WTC11 (cell line): ENCODE data around the gene KLF13. TPM values are rescaled to one million over a fixed set of nuclear protein-coding genes. Genes with fewer than 3 reads are reported as not detected.
A peak's percentile ranks its signal among the peaks of the same experiment; 100 is the strongest.

Source experiments
- ATAC-seq: fragments of 200-7000 bp; cut with Tn5 transposase; 2 replicates; pipeline ENCODE4 v1.10.0; 2021; ENCODE audit warnings: mild to moderate bottlenecking, moderate library complexity
- CTCF ChIA-PET: fragments of 300-600 bp; sonication (Branson Sonifier 250); formaldehyde crosslinking; loops from one replicate; lab custom pipeline; 2021; ENCODE audit warnings: antibody characterized with exemption; lab: Charles Lee
- POLR2A ChIA-PET: fragments of 350-600 bp; sonication (Branson Sonifier 250); formaldehyde crosslinking; loops from one replicate; lab custom pipeline; 2021; ENCODE audit warnings: antibody characterized with exemption; lab: Charles Lee
- DNase-seq: peaks from one replicate; pipeline ENCODE4 v3.0.0; 2021; ENCODE audit warnings: low spot score
- H3K27ac Mint-ChIP-seq: 2 replicates; pipeline ENCODE4 v1.8.0; 2021; ENCODE audit warnings: mixed read lengths
- H3K27me3 Mint-ChIP-seq: 2 replicates; pipeline ENCODE4 v1.8.0; 2021; ENCODE audit warnings: low read depth, mild to moderate bottlenecking, moderate library complexity, mixed read lengths
- H3K36me3 Mint-ChIP-seq: 2 replicates; pipeline ENCODE4 v1.8.0; 2021; ENCODE audit warnings: mixed read lengths
- H3K4me1 Mint-ChIP-seq: 2 replicates; pipeline ENCODE4 v1.8.0; 2022; ENCODE audit warnings: mixed read lengths
- H3K4me3 Mint-ChIP-seq: 2 replicates; pipeline ENCODE4 v1.8.0; 2021; ENCODE audit warnings: mild to moderate bottlenecking, moderate library complexity, mixed read lengths
- H3K9me3 Mint-ChIP-seq: 2 replicates; pipeline ENCODE4 v1.8.0; 2021; ENCODE audit warnings: mixed read lengths
- FOXJ3 ChIP-seq: sonication (generic); formaldehyde crosslinking; IDR thresholded peaks from 2 replicates; pipeline ENCODE4 v1.9.0; 2021; ENCODE audit warnings: missing genetic modification reagents, mild to moderate bottlenecking, borderline replicate concordance
- GRHL2 ChIP-seq: fragments of 250-450 bp; sonication (Bioruptor Pico); IDR thresholded peaks from 2 replicates; pipeline ENCODE4 v1.8.0; 2022; ENCODE audit warnings: mild to moderate bottlenecking, moderate library complexity; ENCODE audit not compliant: insufficient replicate concordance, severe bottlenecking
- MXD4 ChIP-seq: fragments of 250-450 bp; sonication (Bioruptor Pico); IDR thresholded peaks from 2 replicates; pipeline ENCODE4 v1.8.0; 2021; ENCODE audit warnings: mild to moderate bottlenecking, moderate library complexity, borderline replicate concordance
- NFYB ChIP-seq: sonication (generic); formaldehyde crosslinking; conservative IDR thresholded peaks from 2 replicates; pipeline ENCODE4 v1.8.0; 2022; ENCODE audit warnings: low read depth, missing genetic modification reagents
- RORB ChIP-seq: fragments of 250-450 bp; sonication (Bioruptor Pico); IDR thresholded peaks from 2 replicates; pipeline ENCODE4 v1.9.0; 2021; ENCODE audit warnings: mild to moderate bottlenecking
- SP1 ChIP-seq: sonication (generic); formaldehyde crosslinking; conservative IDR thresholded peaks from 2 replicates; pipeline ENCODE4 v1.8.1; 2022; ENCODE audit warnings: missing genetic modification reagents
- ZNF232 ChIP-seq: sonication (generic); formaldehyde crosslinking; IDR thresholded peaks from 2 replicates; pipeline ENCODE4 v1.8.0; 2022; ENCODE audit warnings: mild to moderate bottlenecking, missing genetic modification reagents
- ZNF317 ChIP-seq: sonication (generic); formaldehyde crosslinking; IDR thresholded peaks from 2 replicates; pipeline ENCODE4 v1.8.1; 2023; ENCODE audit warnings: low read depth, mild to moderate bottlenecking, moderate library complexity, missing genetic modification reagents, borderline replicate concordance
- total RNA-seq: library from RNA; stranded (reverse); gene quantifications from 3 replicates; pipeline ENCODE4 v1.2.3, GENCODE V29; 2021
- TF ChIP-seq, protein P1 (sequence below): fragments of 250-450 bp; sonication (Bioruptor Pico); IDR thresholded peaks from 2 replicates; pipeline ENCODE4 v1.9.0; 2021; ENCODE audit warnings: mild to moderate bottlenecking
- TF ChIP-seq, protein P2 (sequence below): sonication (generic); formaldehyde crosslinking; IDR thresholded peaks from 2 replicates; pipeline ENCODE4 v1.8.0; 2022; ENCODE audit warnings: missing genetic modification reagents
- TF ChIP-seq, protein P3 (sequence below): sonication (generic); formaldehyde crosslinking; IDR thresholded peaks from 2 replicates; pipeline ENCODE4 v1.8.0; 2023; ENCODE audit warnings: mild to moderate bottlenecking, missing genetic modification reagents
- TF ChIP-seq, protein P4 (sequence below): sonication (generic); formaldehyde crosslinking; IDR thresholded peaks from 2 replicates; pipeline ENCODE4 v1.8.1; 2022; ENCODE audit warnings: low read depth, mild to moderate bottlenecking, moderate library complexity, missing genetic modification reagents, borderline replicate concordance
- TF ChIP-seq, protein P5 (sequence below): fragments of 250-450 bp; sonication (Bioruptor Pico); IDR thresholded peaks from 2 replicates; pipeline ENCODE4 v1.9.0; 2021; ENCODE audit warnings: mild to moderate bottlenecking, borderline replicate concordance

KLF13 gene
- total RNA-seq, 1 experiment from 2014 or later: 38.1 TPM

DNA sequence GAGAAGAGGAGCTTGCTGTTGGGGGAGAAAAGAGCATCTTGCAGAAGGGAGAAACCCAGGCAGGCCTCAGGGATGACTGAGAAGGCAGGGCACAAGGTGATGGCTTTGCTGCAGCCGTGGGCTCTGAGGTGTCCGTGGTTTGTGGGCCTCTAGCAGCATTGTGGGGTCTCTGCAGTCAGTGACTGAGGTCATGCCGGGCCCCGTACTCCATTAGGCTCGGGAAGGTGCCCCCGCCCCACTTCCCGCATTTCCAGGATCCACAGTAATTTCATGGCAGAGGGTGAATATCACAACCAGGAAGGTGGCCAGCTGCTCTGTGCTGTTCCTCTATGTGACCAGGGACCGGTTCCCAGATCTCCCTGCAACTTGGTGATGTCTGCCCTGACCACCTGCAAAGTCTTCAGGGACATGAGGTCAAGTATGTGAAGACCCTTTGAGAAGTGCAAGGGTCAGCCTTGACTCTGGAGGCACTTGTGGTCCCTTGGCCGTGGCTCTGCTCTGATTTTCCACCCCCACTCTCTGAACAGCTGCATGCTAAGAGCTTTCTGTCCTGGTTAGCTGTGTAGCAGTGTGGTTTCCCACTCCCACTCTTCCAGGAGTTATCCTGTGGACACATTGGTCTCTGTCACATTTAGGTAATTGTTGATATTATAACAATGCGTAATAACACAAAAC is 3.6 kb downstream of the KLF13 start:
- Mint-ChIP-seq H3K36me3 (no peaks in the 10 kb centered on the region), H3K4me3 (peak overlapping the region; percentile 36), H3K27ac (no peak overlapping the region), H3K27me3 (peaks cover under 1% of the 10 kb centered on the region; the same call in 1 of the 2 replicates), H3K4me1 (peaks cover 54% of the 10 kb centered on the region), H3K9me3 (no peaks in the 10 kb centered on the region)
- ATAC-seq: no peak
- CTCF ChIA-PET: no interaction called here
- DNase-seq: no peak
- POLR2A ChIA-PET: interaction anchor here (1.0 kb wide), 1 partner anchor 62 kb away, joined by 3 read pairs; no protein-coding TSS in a partner anchor
- TF ChIP-seq RORB: no peak
- no peak for TF ChIP-seq FOXJ3 (CRISPR knock-in tag)
- TF ChIP-seq SP1 (CRISPR knock-in tag): no peak
- TF ChIP-seq ZNF232 (CRISPR knock-in tag): no peak
- TF ChIP-seq, protein P1, sequence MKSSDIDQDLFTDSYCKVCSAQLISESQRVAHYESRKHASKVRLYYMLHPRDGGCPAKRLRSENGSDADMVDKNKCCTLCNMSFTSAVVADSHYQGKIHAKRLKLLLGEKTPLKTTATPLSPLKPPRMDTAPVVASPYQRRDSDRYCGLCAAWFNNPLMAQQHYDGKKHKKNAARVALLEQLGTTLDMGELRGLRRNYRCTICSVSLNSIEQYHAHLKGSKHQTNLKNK: no peak
- no peak for TF ChIP-seq NFYB (CRISPR knock-in tag)
- no peak for TF ChIP-seq MXD4 (CRISPR knock-in tag)
- no peak for TF ChIP-seq ZNF317 (CRISPR knock-in tag)

DNA sequence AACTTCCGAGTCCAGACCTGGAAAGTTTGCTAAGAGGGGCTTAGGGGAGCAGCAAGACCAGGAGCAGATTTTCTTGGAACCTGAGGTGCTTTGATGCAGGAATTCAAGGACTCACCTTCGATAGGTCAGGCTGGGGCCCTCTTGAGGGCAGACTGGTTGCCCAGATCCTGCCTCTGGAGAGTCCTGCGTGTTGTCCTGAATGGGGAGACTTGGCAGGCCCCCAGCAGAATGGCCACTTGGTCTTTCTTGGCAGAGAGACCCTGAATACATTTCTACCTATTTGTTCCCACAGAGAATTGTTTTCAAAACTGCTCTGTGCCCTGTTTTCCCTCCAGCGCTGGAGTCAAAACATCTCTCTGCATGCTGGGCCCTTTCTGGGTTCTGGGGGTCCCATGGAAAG is 4.2 kb downstream of the KLF13 start:
- no peak for ATAC-seq
- peak overlapping the region; percentile 36 for H3K4me3 Mint-ChIP-seq
- CTCF ChIA-PET: no interaction called here
- H3K4me1 Mint-ChIP-seq: peaks cover 56% of the 10 kb centered on the region
- TF ChIP-seq, protein P2, sequence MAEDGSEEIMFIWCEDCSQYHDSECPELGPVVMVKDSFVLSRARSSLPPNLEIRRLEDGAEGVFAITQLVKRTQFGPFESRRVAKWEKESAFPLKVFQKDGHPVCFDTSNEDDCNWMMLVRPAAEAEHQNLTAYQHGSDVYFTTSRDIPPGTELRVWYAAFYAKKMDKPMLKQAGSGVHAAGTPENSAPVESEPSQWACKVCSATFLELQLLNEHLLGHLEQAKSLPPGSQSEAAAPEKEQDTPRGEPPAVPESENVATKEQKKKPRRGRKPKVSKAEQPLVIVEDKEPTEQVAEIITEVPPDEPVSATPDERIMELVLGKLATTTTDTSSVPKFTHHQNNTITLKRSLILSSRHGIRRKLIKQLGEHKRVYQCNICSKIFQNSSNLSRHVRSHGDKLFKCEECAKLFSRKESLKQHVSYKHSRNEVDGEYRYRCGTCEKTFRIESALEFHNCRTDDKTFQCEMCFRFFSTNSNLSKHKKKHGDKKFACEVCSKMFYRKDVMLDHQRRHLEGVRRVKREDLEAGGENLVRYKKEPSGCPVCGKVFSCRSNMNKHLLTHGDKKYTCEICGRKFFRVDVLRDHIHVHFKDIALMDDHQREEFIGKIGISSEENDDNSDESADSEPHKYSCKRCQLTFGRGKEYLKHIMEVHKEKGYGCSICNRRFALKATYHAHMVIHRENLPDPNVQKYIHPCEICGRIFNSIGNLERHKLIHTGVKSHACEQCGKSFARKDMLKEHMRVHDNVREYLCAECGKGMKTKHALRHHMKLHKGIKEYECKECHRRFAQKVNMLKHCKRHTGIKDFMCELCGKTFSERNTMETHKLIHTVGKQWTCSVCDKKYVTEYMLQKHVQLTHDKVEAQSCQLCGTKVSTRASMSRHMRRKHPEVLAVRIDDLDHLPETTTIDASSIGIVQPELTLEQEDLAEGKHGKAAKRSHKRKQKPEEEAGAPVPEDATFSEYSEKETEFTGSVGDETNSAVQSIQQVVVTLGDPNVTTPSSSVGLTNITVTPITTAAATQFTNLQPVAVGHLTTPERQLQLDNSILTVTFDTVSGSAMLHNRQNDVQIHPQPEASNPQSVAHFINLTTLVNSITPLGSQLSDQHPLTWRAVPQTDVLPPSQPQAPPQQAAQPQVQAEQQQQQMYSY (CRISPR knock-in tag): peak; percentile 66
- no peak for TF ChIP-seq SP1 (CRISPR knock-in tag)
- TF ChIP-seq, protein P3, sequence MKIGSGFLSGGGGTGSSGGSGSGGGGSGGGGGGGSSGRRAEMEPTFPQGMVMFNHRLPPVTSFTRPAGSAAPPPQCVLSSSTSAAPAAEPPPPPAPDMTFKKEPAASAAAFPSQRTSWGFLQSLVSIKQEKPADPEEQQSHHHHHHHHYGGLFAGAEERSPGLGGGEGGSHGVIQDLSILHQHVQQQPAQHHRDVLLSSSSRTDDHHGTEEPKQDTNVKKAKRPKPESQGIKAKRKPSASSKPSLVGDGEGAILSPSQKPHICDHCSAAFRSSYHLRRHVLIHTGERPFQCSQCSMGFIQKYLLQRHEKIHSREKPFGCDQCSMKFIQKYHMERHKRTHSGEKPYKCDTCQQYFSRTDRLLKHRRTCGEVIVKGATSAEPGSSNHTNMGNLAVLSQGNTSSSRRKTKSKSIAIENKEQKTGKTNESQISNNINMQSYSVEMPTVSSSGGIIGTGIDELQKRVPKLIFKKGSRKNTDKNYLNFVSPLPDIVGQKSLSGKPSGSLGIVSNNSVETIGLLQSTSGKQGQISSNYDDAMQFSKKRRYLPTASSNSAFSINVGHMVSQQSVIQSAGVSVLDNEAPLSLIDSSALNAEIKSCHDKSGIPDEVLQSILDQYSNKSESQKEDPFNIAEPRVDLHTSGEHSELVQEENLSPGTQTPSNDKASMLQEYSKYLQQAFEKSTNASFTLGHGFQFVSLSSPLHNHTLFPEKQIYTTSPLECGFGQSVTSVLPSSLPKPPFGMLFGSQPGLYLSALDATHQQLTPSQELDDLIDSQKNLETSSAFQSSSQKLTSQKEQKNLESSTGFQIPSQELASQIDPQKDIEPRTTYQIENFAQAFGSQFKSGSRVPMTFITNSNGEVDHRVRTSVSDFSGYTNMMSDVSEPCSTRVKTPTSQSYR (CRISPR knock-in tag): no peak
- TF ChIP-seq, protein P4, sequence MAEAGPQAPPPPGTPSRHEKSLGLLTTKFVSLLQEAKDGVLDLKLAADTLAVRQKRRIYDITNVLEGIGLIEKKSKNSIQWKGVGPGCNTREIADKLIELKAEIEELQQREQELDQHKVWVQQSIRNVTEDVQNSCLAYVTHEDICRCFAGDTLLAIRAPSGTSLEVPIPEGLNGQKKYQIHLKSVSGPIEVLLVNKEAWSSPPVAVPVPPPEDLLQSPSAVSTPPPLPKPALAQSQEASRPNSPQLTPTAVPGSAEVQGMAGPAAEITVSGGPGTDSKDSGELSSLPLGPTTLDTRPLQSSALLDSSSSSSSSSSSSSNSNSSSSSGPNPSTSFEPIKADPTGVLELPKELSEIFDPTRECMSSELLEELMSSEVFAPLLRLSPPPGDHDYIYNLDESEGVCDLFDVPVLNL (CRISPR knock-in tag): no peak
- H3K9me3 Mint-ChIP-seq: no peaks in the 10 kb centered on the region
- no peaks in the 10 kb centered on the region for H3K36me3 Mint-ChIP-seq
- H3K27me3 Mint-ChIP-seq: no peaks in the 10 kb centered on the region
- DNase-seq: no peak
- H3K27ac Mint-ChIP-seq: no peak overlapping the region
- POLR2A ChIA-PET: interaction anchor here (1.0 kb wide), 1 partner anchor 62 kb away, joined by 3 read pairs; no protein-coding TSS in a partner anchor

DNA sequence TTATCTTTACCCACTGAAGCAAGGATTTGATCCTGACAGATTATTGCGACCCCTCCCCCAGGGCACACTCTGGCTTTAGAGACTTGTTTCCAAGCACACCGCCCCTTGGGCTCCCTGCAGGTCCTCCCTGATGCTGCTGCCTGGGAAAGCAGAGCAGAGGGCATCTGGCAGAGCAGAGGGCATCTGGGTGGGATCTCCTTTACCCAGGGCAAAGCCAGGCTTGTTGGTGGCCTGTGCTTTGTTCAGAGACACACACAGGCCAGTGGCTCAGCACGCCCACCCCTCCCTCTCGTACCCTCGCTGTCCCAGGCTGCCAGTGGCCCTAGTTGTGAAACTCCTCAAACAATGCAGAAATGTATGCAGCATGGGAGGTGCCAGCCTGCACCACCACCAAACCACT is 4.8 kb downstream of the KLF13 start:
- peaks cover 60% of the 10 kb centered on the region for H3K4me1 Mint-ChIP-seq
- CTCF ChIA-PET: interaction anchor here (1.2 kb wide), 1 partner anchor 104 kb away, joined by 4 read pairs; no protein-coding TSS in a partner anchor
- no peaks in the 10 kb centered on the region for H3K27me3 Mint-ChIP-seq
- H3K9me3 Mint-ChIP-seq: no peaks in the 10 kb centered on the region
- POLR2A ChIA-PET: no interaction called here
- H3K4me3 Mint-ChIP-seq: no peak overlapping the region
- no peaks in the 10 kb centered on the region for H3K36me3 Mint-ChIP-seq
- DNase-seq (no peak), ATAC-seq (no peak)
- 0 out of 2 replicates have a peak overlapping the region, but pooled peaks have one; percentile 45 for H3K27ac Mint-ChIP-seq
- TF ChIP-seq GRHL2: no peak
- TF ChIP-seq, protein P5, sequence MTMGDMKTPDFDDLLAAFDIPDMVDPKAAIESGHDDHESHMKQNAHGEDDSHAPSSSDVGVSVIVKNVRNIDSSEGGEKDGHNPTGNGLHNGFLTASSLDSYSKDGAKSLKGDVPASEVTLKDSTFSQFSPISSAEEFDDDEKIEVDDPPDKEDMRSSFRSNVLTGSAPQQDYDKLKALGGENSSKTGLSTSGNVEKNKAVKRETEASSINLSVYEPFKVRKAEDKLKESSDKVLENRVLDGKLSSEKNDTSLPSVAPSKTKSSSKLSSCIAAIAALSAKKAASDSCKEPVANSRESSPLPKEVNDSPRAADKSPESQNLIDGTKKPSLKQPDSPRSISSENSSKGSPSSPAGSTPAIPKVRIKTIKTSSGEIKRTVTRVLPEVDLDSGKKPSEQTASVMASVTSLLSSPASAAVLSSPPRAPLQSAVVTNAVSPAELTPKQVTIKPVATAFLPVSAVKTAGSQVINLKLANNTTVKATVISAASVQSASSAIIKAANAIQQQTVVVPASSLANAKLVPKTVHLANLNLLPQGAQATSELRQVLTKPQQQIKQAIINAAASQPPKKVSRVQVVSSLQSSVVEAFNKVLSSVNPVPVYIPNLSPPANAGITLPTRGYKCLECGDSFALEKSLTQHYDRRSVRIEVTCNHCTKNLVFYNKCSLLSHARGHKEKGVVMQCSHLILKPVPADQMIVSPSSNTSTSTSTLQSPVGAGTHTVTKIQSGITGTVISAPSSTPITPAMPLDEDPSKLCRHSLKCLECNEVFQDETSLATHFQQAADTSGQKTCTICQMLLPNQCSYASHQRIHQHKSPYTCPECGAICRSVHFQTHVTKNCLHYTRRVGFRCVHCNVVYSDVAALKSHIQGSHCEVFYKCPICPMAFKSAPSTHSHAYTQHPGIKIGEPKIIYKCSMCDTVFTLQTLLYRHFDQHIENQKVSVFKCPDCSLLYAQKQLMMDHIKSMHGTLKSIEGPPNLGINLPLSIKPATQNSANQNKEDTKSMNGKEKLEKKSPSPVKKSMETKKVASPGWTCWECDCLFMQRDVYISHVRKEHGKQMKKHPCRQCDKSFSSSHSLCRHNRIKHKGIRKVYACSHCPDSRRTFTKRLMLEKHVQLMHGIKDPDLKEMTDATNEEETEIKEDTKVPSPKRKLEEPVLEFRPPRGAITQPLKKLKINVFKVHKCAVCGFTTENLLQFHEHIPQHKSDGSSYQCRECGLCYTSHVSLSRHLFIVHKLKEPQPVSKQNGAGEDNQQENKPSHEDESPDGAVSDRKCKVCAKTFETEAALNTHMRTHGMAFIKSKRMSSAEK (CRISPR knock-in tag): no peak
